ENCODE data around the gene CCND3.

The CCND3 gene

DNA sequence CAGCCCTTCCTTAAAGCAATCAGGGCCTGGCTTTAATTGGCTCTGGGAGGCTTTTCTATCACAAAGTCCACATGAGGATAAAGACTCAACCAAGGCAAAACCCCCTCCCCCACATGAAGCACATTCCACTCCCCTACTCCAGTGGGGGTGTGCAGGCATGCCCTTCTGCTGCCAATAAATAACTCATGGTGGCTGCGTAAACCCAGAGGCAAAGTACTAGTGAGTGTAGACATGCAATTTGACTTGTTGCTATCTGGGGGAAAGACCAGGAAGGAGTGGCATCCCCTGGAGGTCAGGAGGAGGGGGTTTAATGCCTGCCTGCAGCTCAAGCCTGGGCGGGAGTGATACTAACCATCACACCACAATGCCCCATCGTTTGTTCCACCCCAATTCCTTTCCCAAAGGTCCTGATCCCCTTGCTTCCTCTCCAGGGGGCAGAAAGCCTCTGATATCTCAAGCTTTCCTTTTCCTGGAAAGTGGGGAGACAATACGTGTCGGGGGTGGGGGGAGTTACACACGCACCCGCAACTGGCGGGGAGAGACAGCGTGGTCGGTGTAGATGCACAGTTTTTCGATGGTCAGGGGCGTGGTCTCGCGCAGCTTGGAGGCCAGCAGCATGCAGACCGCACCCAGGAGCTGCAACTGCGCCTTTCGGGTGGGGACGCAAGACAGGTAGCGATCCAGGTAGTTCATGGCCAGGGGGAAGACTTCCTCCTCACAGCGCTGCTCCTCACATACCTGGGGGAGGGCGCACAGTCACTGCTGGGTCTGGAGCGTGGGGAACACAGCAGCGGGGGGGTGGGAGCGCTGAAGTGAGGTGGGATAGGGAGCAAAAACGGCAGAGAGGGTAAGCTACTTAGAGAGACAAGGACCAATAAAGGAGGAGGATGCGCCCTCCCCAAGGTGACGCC, 1.5 kb downstream of the CCND3 start:
- Histone ChIP-seq H3K4me3 (replicated peaks; ENCODE audit: insufficient read depth, low read length) (peak overlapping the region; percentile 94), H3K27ac (replicated peaks) (peak overlapping the region; percentile 84)
- no peak for TF ChIP-seq POLR2AphosphoS5 (IDR thresholded peaks at IDR 0.05; ENCODE audit: low read depth)
- TF ChIP-seq SPI1 (IDR thresholded peaks at IDR 0.05; ENCODE audit: borderline replicate concordance, low read depth), result no peak
- no peak for TF ChIP-seq GABPA (IDR thresholded peaks at IDR 0.05; ENCODE audit: low read depth)
- TF ChIP-seq CTCF (IDR thresholded peaks at IDR 0.05; ENCODE audit: insufficient read depth, low read length), result no peak
- TF ChIP-seq, protein P1, sequence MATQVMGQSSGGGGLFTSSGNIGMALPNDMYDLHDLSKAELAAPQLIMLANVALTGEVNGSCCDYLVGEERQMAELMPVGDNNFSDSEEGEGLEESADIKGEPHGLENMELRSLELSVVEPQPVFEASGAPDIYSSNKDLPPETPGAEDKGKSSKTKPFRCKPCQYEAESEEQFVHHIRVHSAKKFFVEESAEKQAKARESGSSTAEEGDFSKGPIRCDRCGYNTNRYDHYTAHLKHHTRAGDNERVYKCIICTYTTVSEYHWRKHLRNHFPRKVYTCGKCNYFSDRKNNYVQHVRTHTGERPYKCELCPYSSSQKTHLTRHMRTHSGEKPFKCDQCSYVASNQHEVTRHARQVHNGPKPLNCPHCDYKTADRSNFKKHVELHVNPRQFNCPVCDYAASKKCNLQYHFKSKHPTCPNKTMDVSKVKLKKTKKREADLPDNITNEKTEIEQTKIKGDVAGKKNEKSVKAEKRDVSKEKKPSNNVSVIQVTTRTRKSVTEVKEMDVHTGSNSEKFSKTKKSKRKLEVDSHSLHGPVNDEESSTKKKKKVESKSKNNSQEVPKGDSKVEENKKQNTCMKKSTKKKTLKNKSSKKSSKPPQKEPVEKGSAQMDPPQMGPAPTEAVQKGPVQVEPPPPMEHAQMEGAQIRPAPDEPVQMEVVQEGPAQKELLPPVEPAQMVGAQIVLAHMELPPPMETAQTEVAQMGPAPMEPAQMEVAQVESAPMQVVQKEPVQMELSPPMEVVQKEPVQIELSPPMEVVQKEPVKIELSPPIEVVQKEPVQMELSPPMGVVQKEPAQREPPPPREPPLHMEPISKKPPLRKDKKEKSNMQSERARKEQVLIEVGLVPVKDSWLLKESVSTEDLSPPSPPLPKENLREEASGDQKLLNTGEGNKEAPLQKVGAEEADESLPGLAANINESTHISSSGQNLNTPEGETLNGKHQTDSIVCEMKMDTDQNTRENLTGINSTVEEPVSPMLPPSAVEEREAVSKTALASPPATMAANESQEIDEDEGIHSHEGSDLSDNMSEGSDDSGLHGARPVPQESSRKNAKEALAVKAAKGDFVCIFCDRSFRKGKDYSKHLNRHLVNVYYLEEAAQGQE (IDR thresholded peaks at IDR 0.05; ENCODE audit: insufficient replicate concordance, low read depth), result no peak

GRCh38 chr6:41939176-41939847, 2.3 kb downstream of the CCND3 start:
- Histone ChIP-seq H3K27ac (replicated peaks) (peak overlapping the region; percentile 84), H3K27me3 (ENCODE audit: insufficient read depth, poor library complexity, severe bottlenecking) (no peaks in the 10 kb centered on the region), H3K4me3 (replicated peaks; ENCODE audit: insufficient read depth, low read length) (peak overlapping the region; percentile 94)
- TF ChIP-seq POLR2AphosphoS5 (IDR thresholded peaks at IDR 0.05; ENCODE audit: low read depth), result peak; percentile 99
- TF ChIP-seq SPI1 (IDR thresholded peaks at IDR 0.05; ENCODE audit: borderline replicate concordance, low read depth), result peak; percentile 71; the same call in 1 of the 2 replicates
- no peak for TF ChIP-seq CTCF (IDR thresholded peaks at IDR 0.05; ENCODE audit: insufficient read depth, low read length)
- peak; percentile 97 for DNase-seq (ENCODE audit: low read depth in 1 of 2, low spot score in 1 of 2)

More for the DNA sequence above, 1.5 kb downstream of the CCND3 start:
- no peaks in the 10 kb centered on the region for H3K27me3 ChIP-seq (ENCODE audit: insufficient read depth, poor library complexity, severe bottlenecking)
- peak; percentile 38 to 77 for DNase-seq (ENCODE audit: low read depth in 1 of 2, low spot score in 1 of 2)

GRCh38 chr6:41938590-41939175, 2.9 kb downstream of the CCND3 start:
- H3K4me3 ChIP-seq (replicated peaks; ENCODE audit: insufficient read depth, low read length), result peak overlapping the region; percentile 94
- DNase-seq (ENCODE audit: low read depth in 1 of 2, low spot score in 1 of 2), result no peak
- H3K27ac ChIP-seq (replicated peaks), result peak overlapping the region; percentile 84
- TF ChIP-seq CTCF (IDR thresholded peaks at IDR 0.05; ENCODE audit: insufficient read depth, low read length) (no peak), SPI1 (IDR thresholded peaks at IDR 0.05; ENCODE audit: borderline replicate concordance, low read depth) (no peak), GABPA (IDR thresholded peaks at IDR 0.05; ENCODE audit: low read depth) (no peak), POLR2AphosphoS5 (IDR thresholded peaks at IDR 0.05; ENCODE audit: low read depth) (no peak)
- TF ChIP-seq, protein P1 (IDR thresholded peaks at IDR 0.05; ENCODE audit: insufficient replicate concordance, low read depth), result no peak
- no peaks in the 10 kb centered on the region for H3K27me3 ChIP-seq (ENCODE audit: insufficient read depth, poor library complexity, severe bottlenecking)

All from HL-60 (cell line).